ENCODE measurements around the gene KCNAB3.

The KCNAB3 gene

GRCh38 chr17:7910281-7910680 is 19.4 kb downstream of the KCNAB3 start:
- no peak overlapping the region for H3K27ac ChIP-seq
- no peaks in the 10 kb centered on the region for H3K27me3 ChIP-seq (ENCODE audit: insufficient read depth, low read depth, severe bottlenecking)
- DNase-seq: no peak
- no peak for TF ChIP-seq CTCF (IDR thresholded peaks at IDR 0.05; ENCODE audit: low read depth, low read length)
- no peaks in the 10 kb centered on the region for H3K9me3 ChIP-seq (ENCODE audit: severe bottlenecking)
- peaks cover 43% of the 10 kb centered on the region for H3K36me3 ChIP-seq
- no peak overlapping the region for H3K4me3 ChIP-seq (ENCODE audit: low read depth, low read length)

GRCh38 chr17:7909089-7909488 is 20.6 kb downstream of the KCNAB3 start:
- Histone ChIP-seq H3K36me3 (peaks cover 55% of the 10 kb centered on the region), H3K27me3 (ENCODE audit: insufficient read depth, low read depth, severe bottlenecking) (no peaks in the 10 kb centered on the region), H3K4me3 (ENCODE audit: low read depth, low read length) (no peak overlapping the region), H3K9me3 (ENCODE audit: severe bottlenecking) (no peaks in the 10 kb centered on the region), H3K27ac (no peak overlapping the region)
- DNase-seq: no peak
- TF ChIP-seq CTCF (IDR thresholded peaks at IDR 0.05; ENCODE audit: low read depth, low read length): no peak

GRCh38 chr17:7903154-7904103 is 26.2 kb downstream of the KCNAB3 start:
- H3K36me3 ChIP-seq: peaks cover 87% of the 10 kb centered on the region
- DNase-seq: no peak
- H3K4me3 ChIP-seq (ENCODE audit: low read depth, low read length): no peak overlapping the region
- no peaks in the 10 kb centered on the region for H3K27me3 ChIP-seq (ENCODE audit: insufficient read depth, low read depth, severe bottlenecking)
- no peak overlapping the region for H3K27ac ChIP-seq
- TF ChIP-seq CTCF (IDR thresholded peaks at IDR 0.05; ENCODE audit: low read depth, low read length): no peak
- no peaks in the 10 kb centered on the region for H3K9me3 ChIP-seq (ENCODE audit: severe bottlenecking)

GRCh38 chr17:7897773-7898172 is 31.9 kb downstream of the KCNAB3 start:
- Histone ChIP-seq H3K9me3 (ENCODE audit: severe bottlenecking) (no peaks in the 10 kb centered on the region), H3K36me3 (peaks cover 86% of the 10 kb centered on the region), H3K4me3 (ENCODE audit: low read depth, low read length) (no peak overlapping the region), H3K27me3 (ENCODE audit: insufficient read depth, low read depth, severe bottlenecking) (no peaks in the 10 kb centered on the region), H3K27ac (no peak overlapping the region; the same call in 1 of the 2 replicates)
- TF ChIP-seq CTCF (IDR thresholded peaks at IDR 0.05; ENCODE audit: low read depth, low read length): no peak
- no peak for DNase-seq

GRCh38 chr17:7897090-7897489 is 32.6 kb downstream of the KCNAB3 start:
- Histone ChIP-seq H3K27ac (peak overlapping the region; percentile 16; the same call in 1 of the 2 replicates), H3K9me3 (ENCODE audit: severe bottlenecking) (no peaks in the 10 kb centered on the region), H3K27me3 (ENCODE audit: insufficient read depth, low read depth, severe bottlenecking) (no peaks in the 10 kb centered on the region), H3K4me3 (ENCODE audit: low read depth, low read length) (no peak overlapping the region), H3K36me3 (peaks cover 83% of the 10 kb centered on the region)
- no peak for DNase-seq
- TF ChIP-seq CTCF (IDR thresholded peaks at IDR 0.05; ENCODE audit: low read depth, low read length): no peak
